Natural killer cell (primary cell): ENCODE measurements around the gene CCDC89. TPM values are rescaled to one million over a fixed set of nuclear protein-coding genes. Genes with fewer than 3 reads are reported as not detected.
A peak's percentile ranks its signal among the peaks of the same experiment; 100 is the strongest.

ENCODE experiments used
- ATAC-seq, 3 donors: fragments of 150-1000 bp in 2 of 3; fragments of 200-7000 bp in 1 of 3; cut with Tn5 transposase; 1 replicate in 1 of 3; 2 replicates in 2 of 3; pipeline ENCODE4 v1.10.0; 2021; ENCODE audit warnings: mild to moderate bottlenecking in 2 of 3, moderate library complexity in 2 of 3
- DNase-seq, 2 donors: peaks; one replicate each; pipeline versions ENCODE4 v3.0.0 to v3.0.0-alpha.2; 2013 to 2021; ENCODE audit warnings: mixed read lengths in 1 of 2
- H3K27ac ChIP-seq: one replicate; pipeline ENCODE4 v1.5.1; 2013; ENCODE audit warnings: mild to moderate bottlenecking, low read length
- H3K27me3 ChIP-seq: one replicate; pipeline ENCODE4 v1.6.1; 2013; ENCODE audit warnings: low read length; ENCODE audit not compliant: control insufficient read depth, insufficient read depth
- H3K36me3 ChIP-seq: one replicate; pipeline ENCODE4 v1.6.1; 2013; ENCODE audit warnings: low read length; ENCODE audit not compliant: control insufficient read depth, insufficient read depth
- H3K4me1 ChIP-seq: one replicate; pipeline ENCODE4 v1.6.1; 2013; ENCODE audit warnings: low read length; ENCODE audit not compliant: control insufficient read depth, insufficient read depth
- H3K4me3 ChIP-seq: one replicate; pipeline ENCODE4 v1.5.1; 2013; ENCODE audit warnings: low read length
- H3K9me3 ChIP-seq: one replicate; pipeline ENCODE4 v1.6.1; 2013; ENCODE audit warnings: low read length; ENCODE audit not compliant: control insufficient read depth, insufficient read depth
- H3K27ac Mint-ChIP-seq, 2 donors: one replicate each; pipeline ENCODE4 v1.8.0; 2022; ENCODE audit warnings: mild to moderate bottlenecking in 2 of 2, mixed read lengths in 2 of 2, moderate library complexity in 1 of 2
- H3K27me3 Mint-ChIP-seq, 2 donors: one replicate each; pipeline ENCODE4 v1.8.0; 2022; ENCODE audit warnings: low read depth in 2 of 2, mixed read lengths in 2 of 2
- H3K36me3 Mint-ChIP-seq: one replicate; pipeline ENCODE4 v1.8.0; 2022; ENCODE audit warnings: mixed read lengths
- H3K4me1 Mint-ChIP-seq, 2 donors: one replicate each; pipeline ENCODE4 v1.8.0; 2022; ENCODE audit warnings: mixed read lengths in 2 of 2
- H3K4me3 Mint-ChIP-seq: one replicate; pipeline ENCODE4 v1.8.0; 2022; ENCODE audit warnings: mild to moderate bottlenecking, moderate library complexity, mixed read lengths
- H3K9me3 Mint-ChIP-seq, 2 donors: one replicate each; pipeline ENCODE4 v1.8.0; 2022; ENCODE audit warnings: mixed read lengths in 2 of 2
- CTCF ChIP-seq: fragments of 200-600 bp; IDR thresholded peaks from one replicate; pipeline ENCODE4 v1.8.0; 2022; ENCODE audit warnings: antibody characterized with exemption
- WGBS: methylation state at CpG from one replicate; pipeline ENCODE4 v1.1.7; 2013; ENCODE audit warnings: missing lambda C conversion rate; ENCODE audit not compliant: insufficient coverage; 5-methylcytosine and 5-hydroxymethylcytosine counted together
- intact Hi-C: fragments of 100-400 bp; cut with micrococcal nuclease; formaldehyde crosslinking; loops from one replicate; pipeline ENCODE4 v1.14.2; 2022
- total RNA-seq, 4 donors: library from RNA; stranded (reverse); fragments of 120-200 nt in 1 of 4; gene quantifications; one replicate each; pipeline versions ENCODE4 v1.2.3 to v1.2.4, GENCODE V29; 2013 to 2022

The CCDC89 gene
- total RNA-seq, 3 donors from 2014 or later (not counting 1 experiment from before 2014, with no cell fraction given), result 0.25 to 0.31 (median 0.25) TPM

GRCh38 chr11:85665733-85666132, 20.3 kb downstream of the CCDC89 start:
- Histone ChIP-seq H3K9me3 (no peaks in the 10 kb centered on the region), H3K36me3 (peaks cover 6% of the 10 kb centered on the region), H3K4me3 (no peak overlapping the region), H3K27me3 (no peaks in the 10 kb centered on the region), H3K4me1 (peaks cover 11% of the 10 kb centered on the region), H3K27ac (peak overlapping the region; percentile 100)
- Mint-ChIP-seq H3K4me3 (peak overlapping the region; percentile 98), H3K27ac (peak overlapping the region; percentile 98), H3K9me3 (no peaks in the 10 kb centered on the region), H3K4me1 (peaks cover 41 to 46% of the 10 kb centered on the region in 2 donors), H3K36me3 (no peaks in the 10 kb centered on the region), H3K27me3 (no peaks in the 10 kb centered on the region)
- ATAC-seq (no peak), DNase-seq (peak in 1 of 2 donors; percentile 20)
- intact Hi-C loops, result loop anchor here (2.0 kb wide), 1 partner anchor 87 kb away; no protein-coding TSS in a partner anchor
- 70% methylated on average over 5 of the region's 5 CpGs for WGBS
- TF ChIP-seq CTCF, result no peak

- H3K36me3 ChIP-seq, result peaks cover 15% of the 10 kb centered on the region
- H3K4me3 ChIP-seq, result peak within 1 kb of the TSS; percentile 94
- Mint-ChIP-seq H3K27me3 (no peaks in the 10 kb centered on the region), H3K4me3 (peak within 1 kb of the TSS; percentile 98), H3K27ac (peak within 1 kb of the TSS; percentile 98), H3K9me3 (no peaks in the 10 kb centered on the region), H3K4me1 (peaks cover 50 to 55% of the 10 kb centered on the region in 2 donors), H3K36me3 (peaks cover 6% of the 10 kb centered on the region)
- no peak for TF ChIP-seq CTCF
- intact Hi-C loops, result loop anchor here (1.0 to 5.0 kb wide), 6 partner anchors 18 to 580 kb away; partner anchors contain the start of genes CCDC83, PICALM, TMEM126A and TMEM126B
- ATAC-seq (peak; percentile 72 to 86 (median 79)), DNase-seq (peak; percentile 95 to 96)
- H3K27me3 ChIP-seq, result no peaks in the 10 kb centered on the region
- under 1% methylated on average over 67 of the region's 67 CpGs for WGBS
- H3K27ac ChIP-seq, result peak within 1 kb of the TSS; percentile 100
- H3K9me3 ChIP-seq, result no peaks in the 10 kb centered on the region
- peaks cover 11% of the 10 kb centered on the region for H3K4me1 ChIP-seq
Observed at GRCh38 chr11:85664615-85665481, 21.1 kb downstream of the CCDC89 start, which contains the start of gene CREBZF. CREBZF (minus strand) TSS chr11:85665129; CDS start chr11:85664875, 254 bp downstream.

- Histone ChIP-seq H3K27me3 (no peaks in the 10 kb centered on the region), H3K36me3 (peaks cover 24% of the 10 kb centered on the region), H3K27ac (peak overlapping the region; percentile 100), H3K4me3 (peak overlapping the region; percentile 94), H3K9me3 (no peaks in the 10 kb centered on the region), H3K4me1 (peaks cover 11% of the 10 kb centered on the region)
- Mint-ChIP-seq H3K27me3 (no peaks in the 10 kb centered on the region), H3K4me1 (peaks cover 59 to 64% of the 10 kb centered on the region in 2 donors), H3K36me3 (peaks cover 7% of the 10 kb centered on the region), H3K27ac (peak overlapping the region; percentile 98), H3K9me3 (no peaks in the 10 kb centered on the region), H3K4me3 (peak overlapping the region; percentile 98)
- peak; percentile 77 to 90 (median 80) for ATAC-seq
- intact Hi-C loops, result loop anchor here (1.0 to 5.0 kb wide), 6 partner anchors 17 to 581 kb away; partner anchors contain the start of genes CCDC83, PICALM, TMEM126A and TMEM126B
- WGBS, result under 1% methylated on average over 71 of the region's 73 CpGs
- TF ChIP-seq CTCF, result peak; percentile 51
- peak; percentile 86 to 95 for DNase-seq
Observed at GRCh38 chr11:85663753-85664614, 22.0 kb downstream of the CCDC89 start.
